ENCODE data around the gene TOR2A. TPM values are rescaled to one million over a fixed set of nuclear protein-coding genes. Genes with fewer than 3 reads are reported as not detected.
A peak's percentile ranks its signal among the peaks of the same experiment; 100 is the strongest.

TOR2A gene
- total RNA-seq, 1 donor = 4.7 TPM

DNA sequence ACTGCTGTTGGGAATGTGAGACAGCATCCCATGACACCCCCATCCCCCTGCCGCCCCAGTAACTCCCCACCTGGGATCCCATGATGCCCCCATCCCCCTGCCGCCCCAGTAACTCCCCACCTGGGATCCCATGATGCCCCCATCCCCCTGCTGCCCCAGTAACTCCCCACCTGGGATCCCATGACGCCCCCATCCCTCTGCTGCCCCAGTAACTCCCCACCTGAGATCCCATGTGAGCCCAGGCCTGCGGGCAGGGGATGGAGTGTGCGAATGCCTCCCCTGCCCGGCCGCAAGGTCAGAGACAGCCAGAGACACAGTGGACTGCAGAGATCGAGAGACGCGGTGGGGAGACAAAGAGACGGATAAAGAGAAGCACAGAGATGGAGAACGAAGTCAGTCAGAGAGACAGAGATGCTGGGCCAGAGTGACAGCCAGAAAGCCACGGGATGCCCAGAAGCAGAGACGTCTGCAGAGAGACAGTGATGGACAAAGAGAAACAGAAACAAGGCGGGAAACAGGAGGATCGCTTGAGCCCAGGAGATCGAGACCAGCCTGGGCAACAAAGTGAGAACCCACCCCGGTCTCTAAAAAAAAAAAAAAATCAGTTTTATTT lies 42.4 kb upstream of the TOR2A start:
- Histone ChIP-seq H3K4me3 (ENCODE audit: insufficient read depth, low read length) (no peak overlapping the region), H3K79me2 (ENCODE audit: insufficient read depth, low read length) (no peaks in the 10 kb centered on the region), H3K36me3 (ENCODE audit: insufficient read depth, low read length) (no peaks in the 10 kb centered on the region), H2AFZ (ENCODE audit: low read length) (no peak overlapping the region), H3K9me3 (ENCODE audit: low read depth, low read length) (no peaks in the 10 kb centered on the region), H3K4me1 (ENCODE audit: insufficient read depth, low read length) (no peaks in the 10 kb centered on the region), H3K4me2 (ENCODE audit: insufficient read depth, low read length) (no peak overlapping the region), H3K27ac (ENCODE audit: low read depth, low read length) (no peak overlapping the region), H4K20me1 (ENCODE audit: insufficient read depth, low read length) (no peaks in the 10 kb centered on the region), H3K27me3 (ENCODE audit: insufficient read depth, low read length) (peaks cover 3% of the 10 kb centered on the region)
- TF ChIP-seq CTCF (IDR thresholded peaks at IDR 0.05; ENCODE audit: extremely low read depth, low read depth, low read length) = no peak
- DNase-seq (ENCODE audit: insufficient read length, low spot score, missing footprints) = no peak

GRCh38 chr9:127776924-127777289 lies 41.8 kb upstream of the TOR2A start:
- Histone ChIP-seq H3K79me2 (ENCODE audit: insufficient read depth, low read length) (no peaks in the 10 kb centered on the region), H3K9me3 (ENCODE audit: low read depth, low read length) (no peaks in the 10 kb centered on the region), H3K36me3 (ENCODE audit: insufficient read depth, low read length) (no peaks in the 10 kb centered on the region), H3K27me3 (ENCODE audit: insufficient read depth, low read length) (peaks cover 4% of the 10 kb centered on the region), H3K4me2 (ENCODE audit: insufficient read depth, low read length) (no peak overlapping the region), H2AFZ (ENCODE audit: low read length) (no peak overlapping the region), H3K27ac (ENCODE audit: low read depth, low read length) (no peak overlapping the region), H3K4me1 (ENCODE audit: insufficient read depth, low read length) (no peaks in the 10 kb centered on the region), H4K20me1 (ENCODE audit: insufficient read depth, low read length) (no peaks in the 10 kb centered on the region), H3K4me3 (ENCODE audit: insufficient read depth, low read length) (no peak overlapping the region)
- no peak for DNase-seq (ENCODE audit: insufficient read length, low spot score, missing footprints)
- no peak for TF ChIP-seq CTCF (IDR thresholded peaks at IDR 0.05; ENCODE audit: extremely low read depth, low read depth, low read length)

DNA sequence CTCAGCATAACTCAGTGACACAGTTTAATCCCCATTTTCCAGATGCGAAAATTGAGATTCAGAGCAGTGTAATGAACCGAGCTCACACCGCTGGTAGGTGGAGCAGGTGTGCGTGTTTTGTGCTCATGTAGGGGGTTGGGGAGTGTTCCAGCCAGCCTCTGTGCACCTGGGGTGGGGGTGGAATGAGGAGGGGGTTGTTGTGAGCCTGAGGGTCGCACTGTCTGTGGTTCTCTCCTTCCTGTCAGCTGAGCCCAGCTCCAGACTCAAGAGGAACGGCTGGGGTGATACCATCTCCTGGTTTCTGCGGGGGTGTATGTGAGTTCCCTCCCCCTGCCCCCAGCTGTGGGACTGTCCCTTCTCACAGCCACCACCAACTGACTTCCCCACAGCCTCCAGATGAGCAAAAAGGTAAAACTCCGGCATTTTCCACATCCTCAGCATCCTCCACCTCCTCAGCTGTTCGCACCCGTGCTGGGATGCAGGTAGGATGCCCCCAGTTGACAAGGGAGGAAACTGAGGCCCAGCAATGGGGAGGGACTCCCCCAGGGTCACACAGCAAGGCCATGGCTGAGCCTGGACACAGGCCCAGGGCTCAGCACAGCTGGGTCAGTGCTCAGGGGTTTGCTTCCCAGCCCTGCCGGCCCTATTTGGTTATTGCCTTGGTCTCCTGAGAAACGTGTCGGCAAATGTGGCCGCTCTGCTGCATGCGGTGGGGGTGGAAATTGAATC lies 41.3 kb upstream of the TOR2A start:
- H2AFZ ChIP-seq (ENCODE audit: low read length) = no peak overlapping the region
- H3K4me3 ChIP-seq (ENCODE audit: insufficient read depth, low read length) = no peak overlapping the region

More for the DNA sequence above, 41.3 kb upstream of the TOR2A start:
- H3K36me3 ChIP-seq (ENCODE audit: insufficient read depth, low read length) = no peaks in the 10 kb centered on the region
- H3K27me3 ChIP-seq (ENCODE audit: insufficient read depth, low read length) = peaks cover 4% of the 10 kb centered on the region
- H3K4me2 ChIP-seq (ENCODE audit: insufficient read depth, low read length) = no peak overlapping the region
- H3K79me2 ChIP-seq (ENCODE audit: insufficient read depth, low read length) = no peaks in the 10 kb centered on the region
- H3K9me3 ChIP-seq (ENCODE audit: low read depth, low read length) = no peaks in the 10 kb centered on the region
- peaks cover 4% of the 10 kb centered on the region for H3K4me1 ChIP-seq (ENCODE audit: insufficient read depth, low read length)
- no peak overlapping the region for H3K27ac ChIP-seq (ENCODE audit: low read depth, low read length)
- no peaks in the 10 kb centered on the region for H4K20me1 ChIP-seq (ENCODE audit: insufficient read depth, low read length)
- peak; percentile 52 for DNase-seq (ENCODE audit: insufficient read length, low spot score, missing footprints)
- TF ChIP-seq CTCF (IDR thresholded peaks at IDR 0.05; ENCODE audit: extremely low read depth, low read depth, low read length) = no peak

All from osteoblast (primary cell).